Measurements from ENCODE around the gene POU2F2.

Gene POU2F2

DNA sequence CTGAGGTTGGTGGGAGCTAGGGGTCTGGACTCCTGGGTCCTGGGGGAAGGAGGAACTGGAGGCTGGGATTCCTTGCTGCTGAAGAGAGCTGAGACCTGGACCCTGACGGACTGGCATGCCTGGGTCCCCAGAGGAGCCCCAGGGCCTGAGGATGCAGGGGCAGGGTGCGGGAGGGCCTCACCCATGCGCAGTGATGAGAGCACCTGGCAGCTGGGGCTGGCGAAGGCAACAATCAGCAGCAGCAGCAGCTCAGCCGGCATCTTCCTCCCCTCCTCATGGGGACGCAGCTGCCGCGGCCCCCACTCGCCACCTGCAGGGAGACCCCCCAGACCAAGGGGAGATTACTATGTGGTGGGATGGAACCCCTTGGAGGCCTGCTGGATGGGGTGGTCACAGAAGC is 66.7 kb downstream of the POU2F2 start:
- TF ChIP-seq, protein P1, sequence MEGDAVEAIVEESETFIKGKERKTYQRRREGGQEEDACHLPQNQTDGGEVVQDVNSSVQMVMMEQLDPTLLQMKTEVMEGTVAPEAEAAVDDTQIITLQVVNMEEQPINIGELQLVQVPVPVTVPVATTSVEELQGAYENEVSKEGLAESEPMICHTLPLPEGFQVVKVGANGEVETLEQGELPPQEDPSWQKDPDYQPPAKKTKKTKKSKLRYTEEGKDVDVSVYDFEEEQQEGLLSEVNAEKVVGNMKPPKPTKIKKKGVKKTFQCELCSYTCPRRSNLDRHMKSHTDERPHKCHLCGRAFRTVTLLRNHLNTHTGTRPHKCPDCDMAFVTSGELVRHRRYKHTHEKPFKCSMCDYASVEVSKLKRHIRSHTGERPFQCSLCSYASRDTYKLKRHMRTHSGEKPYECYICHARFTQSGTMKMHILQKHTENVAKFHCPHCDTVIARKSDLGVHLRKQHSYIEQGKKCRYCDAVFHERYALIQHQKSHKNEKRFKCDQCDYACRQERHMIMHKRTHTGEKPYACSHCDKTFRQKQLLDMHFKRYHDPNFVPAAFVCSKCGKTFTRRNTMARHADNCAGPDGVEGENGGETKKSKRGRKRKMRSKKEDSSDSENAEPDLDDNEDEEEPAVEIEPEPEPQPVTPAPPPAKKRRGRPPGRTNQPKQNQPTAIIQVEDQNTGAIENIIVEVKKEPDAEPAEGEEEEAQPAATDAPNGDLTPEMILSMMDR (IDR thresholded peaks at IDR 0.05; ENCODE audit: extremely low read depth, missing control alignments) = no peak
- DNase-seq (ENCODE audit: low spot score) = no peak

DNA sequence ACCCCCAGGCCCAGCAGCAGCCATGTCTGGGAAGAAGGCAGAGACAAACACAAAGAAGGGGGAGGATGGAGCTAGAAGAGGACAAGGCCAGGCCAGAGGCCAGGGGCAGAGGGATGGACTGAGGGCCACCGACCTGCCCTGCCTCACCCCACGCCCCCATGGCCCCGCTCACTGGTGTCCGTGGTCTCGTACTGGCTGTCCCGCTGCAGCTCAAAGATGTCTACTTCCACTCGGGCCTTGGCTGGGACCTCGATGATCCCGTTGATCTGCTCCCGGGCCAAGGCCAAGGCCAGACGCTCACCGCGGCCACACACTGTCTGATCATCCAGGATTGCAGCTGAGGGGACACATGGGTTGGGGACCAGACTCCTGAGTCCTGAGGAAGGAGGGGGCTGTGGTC is 67.2 kb downstream of the POU2F2 start:
- TF ChIP-seq, protein P1 (IDR thresholded peaks at IDR 0.05; ENCODE audit: extremely low read depth, missing control alignments) = no peak
- DNase-seq (ENCODE audit: low spot score) = no peak

DNA sequence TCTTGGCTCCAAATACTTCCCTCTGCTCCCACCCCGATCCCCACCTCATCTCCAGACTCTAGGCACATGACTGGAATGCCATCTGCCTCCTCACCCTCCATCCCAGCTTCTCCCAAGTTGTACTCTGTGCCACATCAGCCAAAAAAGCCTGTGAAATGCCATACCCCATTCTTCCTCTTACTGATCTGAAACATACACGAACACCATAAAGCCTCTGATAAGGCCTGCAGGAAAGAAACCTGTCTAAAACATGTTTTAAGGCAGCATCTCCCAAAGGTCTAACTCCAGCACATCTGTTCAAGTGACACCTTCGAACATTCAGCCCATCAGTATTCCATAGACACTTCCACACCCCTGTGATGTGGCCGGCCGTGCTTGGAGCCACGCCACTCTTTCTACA is 67.8 kb downstream of the POU2F2 start:
- TF ChIP-seq, protein P1 (IDR thresholded peaks at IDR 0.05; ENCODE audit: extremely low read depth, missing control alignments) = no peak
- no peak for DNase-seq (ENCODE audit: low spot score)

DNA sequence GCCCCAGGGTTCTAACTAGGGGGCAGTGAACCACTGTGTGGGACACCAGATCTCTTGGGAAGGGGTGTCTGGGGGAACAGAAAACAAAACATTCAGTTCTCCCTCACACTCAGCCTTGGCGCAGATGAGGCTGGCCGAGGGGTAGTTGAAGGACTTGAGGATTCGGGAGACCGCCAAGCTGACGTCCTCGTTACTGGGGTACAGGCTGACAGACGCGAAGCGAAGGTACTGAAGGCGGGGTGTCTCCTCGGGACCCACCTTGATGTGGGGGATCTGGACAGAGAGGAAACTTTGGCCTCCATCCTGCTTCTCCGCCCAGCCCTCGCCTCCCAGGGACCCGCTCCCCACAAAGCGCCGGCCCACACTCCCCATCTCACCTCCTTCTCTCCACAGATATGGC is 69.9 kb downstream of the POU2F2 start:
- DNase-seq (ENCODE audit: low spot score) = no peak
- TF ChIP-seq, protein P1 (IDR thresholded peaks at IDR 0.05; ENCODE audit: extremely low read depth, missing control alignments) = no peak

DNA sequence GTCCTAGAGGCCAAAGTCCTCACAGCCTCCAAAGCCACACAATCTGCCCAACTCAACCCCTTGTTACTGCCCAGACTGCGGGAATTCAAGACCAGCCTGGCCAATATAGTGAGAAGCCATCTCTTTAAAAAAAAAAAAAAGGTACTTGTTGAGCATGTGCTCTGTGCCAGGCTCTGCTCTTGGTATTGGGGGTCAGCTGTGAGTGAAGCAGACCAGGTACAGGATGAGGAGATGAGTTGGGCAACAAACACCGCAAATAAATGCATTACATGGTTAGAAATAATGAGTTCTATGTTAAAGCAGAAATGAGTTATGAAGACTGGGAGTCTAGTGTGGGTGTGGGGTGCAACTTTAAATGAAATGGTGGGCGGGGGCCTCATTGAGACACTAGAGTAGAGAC is 72.1 kb downstream of the POU2F2 start:
- TF ChIP-seq, protein P1 (IDR thresholded peaks at IDR 0.05; ENCODE audit: extremely low read depth, missing control alignments) = no peak
- no peak for DNase-seq (ENCODE audit: low spot score)

DNA sequence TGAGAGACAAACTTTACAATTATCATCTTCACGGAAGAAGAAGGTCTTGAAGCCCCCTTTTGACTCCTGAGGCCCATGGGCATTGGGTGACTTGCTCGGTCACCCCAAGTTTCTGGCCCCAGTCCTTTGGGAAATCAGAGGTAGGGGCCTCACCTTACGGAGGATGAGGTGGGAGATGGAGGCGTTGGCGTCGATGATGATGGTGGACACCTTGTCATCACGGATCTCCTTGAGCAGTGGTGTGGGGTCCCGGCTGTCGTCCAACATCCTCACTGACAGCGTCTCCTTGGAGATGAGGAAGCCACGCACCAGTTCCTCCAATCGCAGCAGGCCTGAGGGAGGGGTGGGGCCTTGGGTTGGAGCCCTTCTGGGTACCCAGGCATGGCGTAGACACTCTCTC is 73.0 kb downstream of the POU2F2 start:
- no peak for DNase-seq (ENCODE audit: low spot score)
- TF ChIP-seq, protein P1 (IDR thresholded peaks at IDR 0.05; ENCODE audit: extremely low read depth, missing control alignments) = no peak

DNA sequence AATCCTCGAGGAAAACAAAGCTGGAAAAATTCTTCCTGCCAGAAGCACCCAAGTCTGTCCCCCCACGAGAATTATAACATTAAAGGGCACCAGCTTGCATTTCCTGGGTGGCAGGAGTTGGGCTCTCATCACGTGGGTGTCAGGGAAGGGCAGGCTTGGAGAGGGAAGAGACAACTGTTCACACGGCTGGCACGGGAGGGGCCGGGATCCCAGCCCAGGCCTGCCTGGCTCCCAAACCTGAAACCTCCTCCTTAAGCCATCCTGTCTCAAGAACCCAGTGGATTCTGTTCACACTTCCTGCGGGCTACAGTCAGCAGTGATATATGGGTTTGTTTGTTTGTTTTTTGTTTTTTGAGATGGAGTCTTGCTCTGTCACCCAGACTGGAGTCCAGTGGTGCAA is 74.4 kb downstream of the POU2F2 start:
- TF ChIP-seq, protein P1 (IDR thresholded peaks at IDR 0.05; ENCODE audit: extremely low read depth, missing control alignments) = no peak
- DNase-seq (ENCODE audit: low spot score) = no peak

Measured in GM20000 (cell line).